VCaP (cell line): Measurements from ENCODE around the gene GPR143.

Source experiments
- H3K27ac ChIP-seq: fragments of 450-650 bp; 2 replicates; pipeline ENCODE4 v1.5.1; 2017
- TF ChIP-seq, protein P1 (sequence below): fragments of 450-650 bp; conservative IDR thresholded peaks from 2 replicates; pipeline ENCODE4 v1.5.1; 2017; ENCODE audit warnings: mild to moderate bottlenecking, moderate library complexity

The GPR143 gene

GRCh38 chrX:9706421-9706820 lies 59.2 kb downstream of the GPR143 start:
- TF ChIP-seq, protein P1, sequence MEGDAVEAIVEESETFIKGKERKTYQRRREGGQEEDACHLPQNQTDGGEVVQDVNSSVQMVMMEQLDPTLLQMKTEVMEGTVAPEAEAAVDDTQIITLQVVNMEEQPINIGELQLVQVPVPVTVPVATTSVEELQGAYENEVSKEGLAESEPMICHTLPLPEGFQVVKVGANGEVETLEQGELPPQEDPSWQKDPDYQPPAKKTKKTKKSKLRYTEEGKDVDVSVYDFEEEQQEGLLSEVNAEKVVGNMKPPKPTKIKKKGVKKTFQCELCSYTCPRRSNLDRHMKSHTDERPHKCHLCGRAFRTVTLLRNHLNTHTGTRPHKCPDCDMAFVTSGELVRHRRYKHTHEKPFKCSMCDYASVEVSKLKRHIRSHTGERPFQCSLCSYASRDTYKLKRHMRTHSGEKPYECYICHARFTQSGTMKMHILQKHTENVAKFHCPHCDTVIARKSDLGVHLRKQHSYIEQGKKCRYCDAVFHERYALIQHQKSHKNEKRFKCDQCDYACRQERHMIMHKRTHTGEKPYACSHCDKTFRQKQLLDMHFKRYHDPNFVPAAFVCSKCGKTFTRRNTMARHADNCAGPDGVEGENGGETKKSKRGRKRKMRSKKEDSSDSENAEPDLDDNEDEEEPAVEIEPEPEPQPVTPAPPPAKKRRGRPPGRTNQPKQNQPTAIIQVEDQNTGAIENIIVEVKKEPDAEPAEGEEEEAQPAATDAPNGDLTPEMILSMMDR, result no peak
- no peak overlapping the region for H3K27ac ChIP-seq

GRCh38 chrX:9704876-9705465 lies 60.7 kb downstream of the GPR143 start:
- no peak overlapping the region for H3K27ac ChIP-seq
- TF ChIP-seq, protein P1, result no peak

- H3K27ac ChIP-seq, result no peak overlapping the region
- TF ChIP-seq, protein P1, result no peak
Observed at GRCh38 chrX:9703406-9703805, 62.2 kb downstream of the GPR143 start.

DNA sequence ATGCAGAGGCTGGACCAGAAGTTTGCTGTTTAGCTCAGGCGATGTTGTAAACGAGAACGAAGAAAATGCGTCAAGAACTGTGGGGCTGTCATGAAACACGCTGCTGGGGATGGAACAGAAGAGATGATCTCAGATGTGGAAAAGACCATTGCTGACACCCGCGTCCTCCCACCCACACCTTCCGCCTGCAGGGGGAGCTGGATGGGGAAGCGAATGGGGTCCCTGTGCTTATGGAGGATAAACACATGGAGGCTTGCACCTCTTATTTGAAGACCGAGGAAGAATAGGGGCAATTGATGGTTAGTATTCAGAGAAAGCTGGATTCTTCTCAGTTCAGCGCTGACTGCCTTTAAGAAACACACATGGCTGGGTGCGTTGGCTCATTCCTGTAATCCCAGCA lies 63.9 kb downstream of the GPR143 start:
- no peak overlapping the region for H3K27ac ChIP-seq
- TF ChIP-seq, protein P1, result no peak

- TF ChIP-seq, protein P1, result no peak
Observed at GRCh38 chrX:9700555-9700954, 65.1 kb downstream of the GPR143 start.

GRCh38 chrX:9698576-9698975 lies 67.1 kb downstream of the GPR143 start:
- TF ChIP-seq, protein P1, result no peak

More at GRCh38 chrX:9700555-9700954, 65.1 kb downstream of the GPR143 start:
- no peak overlapping the region for H3K27ac ChIP-seq

GRCh38 chrX:9693307-9694001 lies 72.2 kb downstream of the GPR143 start:
- no peak overlapping the region for H3K27ac ChIP-seq

More at GRCh38 chrX:9698576-9698975, 67.1 kb downstream of the GPR143 start:
- H3K27ac ChIP-seq, result no peak overlapping the region

More at GRCh38 chrX:9693307-9694001, 72.2 kb downstream of the GPR143 start:
- TF ChIP-seq, protein P1, result no peak
